ENCODE measurements around the gene IL23A. TPM values are rescaled to one million over a fixed set of nuclear protein-coding genes. Genes with fewer than 3 reads are reported as not detected.
"Not testable (repeated sequence)": the region's sequence is repeated elsewhere in the genome, so short reads cannot be mapped to it uniquely, and the experiment has no call there.

The IL23A gene
- total RNA-seq, 2 donors from 2014 or later = not detected

- intact Hi-C loops (cut with DNase I); ATAC-seq; DNase-seq: not testable (repeated sequence)
Measured at GRCh38 chr12:56321610-56322009, 17.1 kb upstream of the IL23A start.

GRCh38 chr12:56324206-56324605 lies 14.5 kb upstream of the IL23A start:
- intact Hi-C loops (cut with DNase I) = no loop called here
- DNase-seq (no peak), ATAC-seq (no peak)

- intact Hi-C loops (cut with DNase I) = no loop called here
- DNase-seq (no peak), ATAC-seq (no peak)
Measured at GRCh38 chr12:56326126-56326525, 12.6 kb upstream of the IL23A start.

GRCh38 chr12:56326533-56326932 lies 12.2 kb upstream of the IL23A start:
- peak in 1 of 2 donors; percentile 19 for ATAC-seq

GRCh38 chr12:56330936-56331490 lies 7.7 kb upstream of the IL23A start:
- ATAC-seq = no peak
- intact Hi-C loops (cut with DNase I) = loop anchor here in 1 of 2 donors (10.0 kb wide), 1 partner anchor 124 kb away; the partner anchor contains the start of gene MIP

More at GRCh38 chr12:56326533-56326932, 12.2 kb upstream of the IL23A start:
- intact Hi-C loops (cut with DNase I) = no loop called here
- DNase-seq = no peak

GRCh38 chr12:56332512-56333196 lies 6.0 kb upstream of the IL23A start:
- DNase-seq (no peak), ATAC-seq (no peak)
- intact Hi-C loops (cut with DNase I) = loop anchor here in 1 of 2 donors (10.0 kb wide), 1 partner anchor 122 kb away; the partner anchor contains the start of gene MIP

More at GRCh38 chr12:56330936-56331490, 7.7 kb upstream of the IL23A start:
- DNase-seq = no peak

GRCh38 chr12:56333197-56333678 lies 5.4 kb upstream of the IL23A start:
- peak in 1 of 2 donors; percentile 29 for ATAC-seq
- no peak for DNase-seq
- intact Hi-C loops (cut with DNase I) = loop anchor here in 1 of 2 donors (10.0 kb wide), 1 partner anchor 122 kb away; the partner anchor contains the start of gene MIP

- ATAC-seq (peak; percentile 99 to 100), DNase-seq (peak; percentile 97)
- intact Hi-C loops (cut with DNase I) = loop anchor here in 1 of 2 donors (10.0 kb wide), 1 partner anchor 121 kb away; the partner anchor contains the start of gene MIP
Measured at GRCh38 chr12:56333679-56334489, 4.8 kb upstream of the IL23A start, which contains the start of gene PAN2. Gene PAN2, minus strand, starts transcription at chr12:56334000. Its CDS starts 906 bp downstream, at chr12:56333094.

- DNase-seq (no peak), ATAC-seq (no peak)
- intact Hi-C loops (cut with DNase I) = loop anchor here in 1 of 2 donors (10.0 kb wide), 1 partner anchor 120 kb away; the partner anchor contains the start of gene MIP
Measured at GRCh38 chr12:56334490-56334793, 4.2 kb upstream of the IL23A start.

- intact Hi-C loops (cut with DNase I) = loop anchor here in 1 of 2 donors (10.0 kb wide), 1 partner anchor 119 kb away; the partner anchor contains the start of gene MIP
Measured at GRCh38 chr12:56335527-56335926, 3.2 kb upstream of the IL23A start.

GRCh38 chr12:56336361-56337167 lies 2.1 kb upstream of the IL23A start:
- DNase-seq = no peak
- no peak for ATAC-seq
- intact Hi-C loops (cut with DNase I) = loop anchor here in 1 of 2 donors (10.0 kb wide), 1 partner anchor 118 kb away; the partner anchor contains the start of gene MIP

More at GRCh38 chr12:56335527-56335926, 3.2 kb upstream of the IL23A start:
- not testable (repeated sequence) for ATAC-seq, DNase-seq

GRCh38 chr12:56337753-56338251 lies 882 bp upstream of the IL23A start:
- ATAC-seq = no peak
- intact Hi-C loops (cut with DNase I) = loop anchor here in 1 of 2 donors (10.0 kb wide), 1 partner anchor 117 kb away; the partner anchor contains the start of gene MIP
- DNase-seq = no peak

- no peak for ATAC-seq
- DNase-seq = no peak
- intact Hi-C loops (cut with DNase I) = loop anchor here in 1 of 2 donors (10.0 kb wide), 1 partner anchor 116 kb away; the partner anchor contains the start of gene MIP
Measured at GRCh38 chr12:56339158-56339422, 406 bp downstream of the IL23A start.

GRCh38 chr12:56341616-56342015 lies 2.9 kb downstream of the IL23A start:
- ATAC-seq = no peak
- intact Hi-C loops (cut with DNase I) = no loop called here
- DNase-seq = no peak

GRCh38 chr12:56342290-56342689 lies 3.6 kb downstream of the IL23A start:
- ATAC-seq; intact Hi-C loops (cut with DNase I); DNase-seq: not testable (repeated sequence)

- no peak for ATAC-seq
- no peak for DNase-seq
- intact Hi-C loops (cut with DNase I) = no loop called here
Measured at GRCh38 chr12:56346675-56347074, 8.0 kb downstream of the IL23A start.

GRCh38 chr12:56347255-56347654 lies 8.6 kb downstream of the IL23A start:
- ATAC-seq; intact Hi-C loops (cut with DNase I); DNase-seq: not testable (repeated sequence)

- intact Hi-C loops (cut with DNase I) = no loop called here
- DNase-seq (no peak), ATAC-seq (no peak)
Measured at GRCh38 chr12:56348776-56349175, 10.1 kb downstream of the IL23A start.
